ENCODE results near the gene TCF7L1.

DNA sequence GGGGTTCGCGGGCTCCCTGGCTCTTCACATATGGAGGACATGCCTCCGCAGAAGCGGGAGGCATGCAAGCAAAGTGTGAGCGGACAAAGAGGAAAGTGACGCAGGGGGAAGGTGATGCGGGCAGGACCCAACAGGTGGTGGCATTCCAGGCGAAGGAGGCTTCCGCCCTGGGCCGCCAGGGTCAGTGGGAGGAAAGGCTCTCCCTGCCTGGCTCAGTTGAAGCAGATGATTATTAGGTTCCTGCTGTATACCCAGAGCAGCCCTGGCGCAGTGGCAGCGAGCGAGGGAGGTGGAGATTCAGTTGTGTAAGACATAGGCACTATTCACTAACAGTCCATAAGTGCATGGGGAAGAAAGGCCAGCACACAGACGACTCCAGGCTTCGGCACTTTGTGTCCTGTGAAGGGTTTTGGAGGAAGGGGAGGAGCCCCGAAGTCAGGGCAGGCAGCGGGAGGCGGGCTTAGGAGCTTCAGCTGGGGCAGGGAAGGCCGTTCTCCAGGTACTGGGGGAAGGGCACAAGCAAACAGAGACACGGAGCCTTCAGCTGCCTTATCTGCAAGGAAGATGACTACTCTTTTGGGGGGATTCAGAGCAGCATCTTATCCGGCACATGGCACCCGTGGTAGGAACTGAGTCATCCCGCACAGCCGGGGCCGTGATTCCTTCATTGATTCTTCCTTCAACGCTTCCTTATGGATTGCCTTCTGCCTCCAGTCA, 104.8 kb downstream of the TCF7L1 start:
- TF ChIP-seq, protein P1, sequence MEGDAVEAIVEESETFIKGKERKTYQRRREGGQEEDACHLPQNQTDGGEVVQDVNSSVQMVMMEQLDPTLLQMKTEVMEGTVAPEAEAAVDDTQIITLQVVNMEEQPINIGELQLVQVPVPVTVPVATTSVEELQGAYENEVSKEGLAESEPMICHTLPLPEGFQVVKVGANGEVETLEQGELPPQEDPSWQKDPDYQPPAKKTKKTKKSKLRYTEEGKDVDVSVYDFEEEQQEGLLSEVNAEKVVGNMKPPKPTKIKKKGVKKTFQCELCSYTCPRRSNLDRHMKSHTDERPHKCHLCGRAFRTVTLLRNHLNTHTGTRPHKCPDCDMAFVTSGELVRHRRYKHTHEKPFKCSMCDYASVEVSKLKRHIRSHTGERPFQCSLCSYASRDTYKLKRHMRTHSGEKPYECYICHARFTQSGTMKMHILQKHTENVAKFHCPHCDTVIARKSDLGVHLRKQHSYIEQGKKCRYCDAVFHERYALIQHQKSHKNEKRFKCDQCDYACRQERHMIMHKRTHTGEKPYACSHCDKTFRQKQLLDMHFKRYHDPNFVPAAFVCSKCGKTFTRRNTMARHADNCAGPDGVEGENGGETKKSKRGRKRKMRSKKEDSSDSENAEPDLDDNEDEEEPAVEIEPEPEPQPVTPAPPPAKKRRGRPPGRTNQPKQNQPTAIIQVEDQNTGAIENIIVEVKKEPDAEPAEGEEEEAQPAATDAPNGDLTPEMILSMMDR (IDR thresholded peaks at IDR 0.05), result no peak
- no peak for TF ChIP-seq POLR2A (IDR thresholded peaks at IDR 0.05)
